HG03045 (cell line): ENCODE results near the gene C8B.

Experiments
- ATAC-seq: cut with Tn5 transposase; IDR thresholded peaks from one replicate; pipeline ENCODE4 v1.9.1; 2021; ENCODE audit warnings: mild to moderate bottlenecking, moderate library complexity; ENCODE audit not compliant: unreplicated experiment

C8B gene

GRCh38 chr1:56965916-56966697 lies at the start of gene C8B:
C8B (minus strand) TSS chr1:56966015; CDS start chr1:56965948, 67 bp downstream.
- no peak for ATAC-seq

- ATAC-seq, result no peak
Observed at GRCh38 chr1:57015071-57015470, 49.3 kb upstream of the C8B start.

GRCh38 chr1:57013522-57013921 lies 47.7 kb upstream of the C8B start:
- ATAC-seq, result no peak

GRCh38 chr1:57012315-57012714 lies 46.5 kb upstream of the C8B start:
- ATAC-seq, result no peak

- no peak for ATAC-seq
Observed at GRCh38 chr1:57010511-57010910, 44.7 kb upstream of the C8B start.

GRCh38 chr1:57007948-57008347 lies 42.1 kb upstream of the C8B start:
- ATAC-seq, result no peak

- no peak for ATAC-seq
Observed at GRCh38 chr1:57007472-57007871, 41.7 kb upstream of the C8B start.

- ATAC-seq, result no peak
Observed at GRCh38 chr1:57003398-57004139, 37.8 kb upstream of the C8B start.

GRCh38 chr1:56995414-56996100 lies 29.7 kb upstream of the C8B start:
- no peak for ATAC-seq

GRCh38 chr1:56993475-56993874 lies 27.7 kb upstream of the C8B start:
- no peak for ATAC-seq

- no peak for ATAC-seq
Observed at GRCh38 chr1:56992318-56993125, 26.7 kb upstream of the C8B start.

GRCh38 chr1:56991576-56991975 lies 25.8 kb upstream of the C8B start:
- no peak for ATAC-seq

- ATAC-seq, result no peak
Observed at GRCh38 chr1:56986397-56986796, 20.6 kb upstream of the C8B start.

GRCh38 chr1:56985857-56986256 lies 20.0 kb upstream of the C8B start:
- no peak for ATAC-seq

- ATAC-seq, result no peak
Observed at GRCh38 chr1:56983484-56983883, 17.7 kb upstream of the C8B start.

- ATAC-seq, result no peak
Observed at GRCh38 chr1:56979986-56980755, 14.4 kb upstream of the C8B start.

GRCh38 chr1:56978819-56979218 lies 13.0 kb upstream of the C8B start:
- ATAC-seq, result no peak

- ATAC-seq, result no peak
Observed at GRCh38 chr1:56977910-56978309, 12.1 kb upstream of the C8B start.

GRCh38 chr1:56975446-56975845 lies 9.6 kb upstream of the C8B start:
- no peak for ATAC-seq
